ENCODE data around the gene PPP2R2D. TPM values are rescaled to one million over a fixed set of nuclear protein-coding genes. Genes with fewer than 3 reads are reported as not detected.
"Not testable (repeated sequence)": the region's sequence is repeated elsewhere in the genome, so short reads cannot be mapped to it uniquely, and the experiment has no call there.

Gene PPP2R2D
- total RNA-seq, 4 donors from 2014 or later, result 39.2 to 79.0 (median 52.9) TPM

- in situ Hi-C loops (cut with MboI; ENCODE audit: low pct_ligation_motif_present in 1 of 4, low pct_unique_long_range_greater_than_20kb in 1 of 4, low sequenced_read_pairs in 3 of 4), result no loop called here
- peak overlapping the region; percentile 30 to 70 (median 59) for H3K27ac ChIP-seq
- no peaks in the 10 kb centered on the region for H3K36me3 ChIP-seq
- peak overlapping the region in 3 of 4 donors; percentile 56 to 81 (median 78) for H3K4me3 ChIP-seq
- H3K27me3 ChIP-seq, result peaks cover 38% of the 10 kb centered on the region
- TF ChIP-seq EP300 (IDR thresholded peaks at IDR 0.05; ENCODE audit: low read depth), result no peak
- TF ChIP-seq POLR2AphosphoS5 (IDR thresholded peaks at IDR 0.05), result no peak
- TF ChIP-seq, protein P1, sequence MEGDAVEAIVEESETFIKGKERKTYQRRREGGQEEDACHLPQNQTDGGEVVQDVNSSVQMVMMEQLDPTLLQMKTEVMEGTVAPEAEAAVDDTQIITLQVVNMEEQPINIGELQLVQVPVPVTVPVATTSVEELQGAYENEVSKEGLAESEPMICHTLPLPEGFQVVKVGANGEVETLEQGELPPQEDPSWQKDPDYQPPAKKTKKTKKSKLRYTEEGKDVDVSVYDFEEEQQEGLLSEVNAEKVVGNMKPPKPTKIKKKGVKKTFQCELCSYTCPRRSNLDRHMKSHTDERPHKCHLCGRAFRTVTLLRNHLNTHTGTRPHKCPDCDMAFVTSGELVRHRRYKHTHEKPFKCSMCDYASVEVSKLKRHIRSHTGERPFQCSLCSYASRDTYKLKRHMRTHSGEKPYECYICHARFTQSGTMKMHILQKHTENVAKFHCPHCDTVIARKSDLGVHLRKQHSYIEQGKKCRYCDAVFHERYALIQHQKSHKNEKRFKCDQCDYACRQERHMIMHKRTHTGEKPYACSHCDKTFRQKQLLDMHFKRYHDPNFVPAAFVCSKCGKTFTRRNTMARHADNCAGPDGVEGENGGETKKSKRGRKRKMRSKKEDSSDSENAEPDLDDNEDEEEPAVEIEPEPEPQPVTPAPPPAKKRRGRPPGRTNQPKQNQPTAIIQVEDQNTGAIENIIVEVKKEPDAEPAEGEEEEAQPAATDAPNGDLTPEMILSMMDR (IDR thresholded peaks at IDR 0.05), result no peak
- no peak for TF ChIP-seq POLR2A (IDR thresholded peaks at IDR 0.05)
- H3K9me3 ChIP-seq, result no peaks in the 10 kb centered on the region
- intact Hi-C loops (cut with DNase I; ENCODE audit: low total_unique reads), result no loop called here
- 81 to 100% methylated on average over 1 to 18 of the region's 21 CpGs for WGBS, 2 donors (ENCODE audit: low coverage in 1 of 2)
- H3K4me1 ChIP-seq, result peaks cover 4 to 26% (median 18%) of the 10 kb centered on the region in 4 donors
- DNase-seq, result no peak
Measured at GRCh38 chr10:131982796-131983195, 82.0 kb downstream of the PPP2R2D start.

DNA sequence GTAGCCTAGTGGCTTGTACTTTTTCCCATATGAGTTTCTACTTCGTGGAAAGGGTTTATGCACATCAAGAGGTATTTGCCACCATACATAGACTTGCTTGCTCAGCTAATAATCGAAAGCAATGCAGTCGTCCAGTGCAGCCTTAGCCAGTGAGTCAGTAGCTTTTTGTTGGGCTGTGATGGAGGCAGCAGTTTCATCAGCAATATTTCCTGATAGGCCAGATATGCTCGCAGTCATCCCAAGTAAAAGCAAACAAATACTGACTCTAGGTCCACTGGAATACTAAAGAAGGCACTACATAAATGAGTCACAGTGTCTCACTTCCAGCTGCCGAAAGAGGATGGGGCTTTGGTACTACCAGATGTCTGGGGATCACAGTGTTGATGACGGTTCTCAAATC lies 83.0 kb downstream of the PPP2R2D start:
- in situ Hi-C loops (cut with MboI; ENCODE audit: low pct_ligation_motif_present in 1 of 4, low pct_unique_long_range_greater_than_20kb in 1 of 4, low sequenced_read_pairs in 3 of 4), result no loop called here
- TF ChIP-seq EP300 (IDR thresholded peaks at IDR 0.05; ENCODE audit: low read depth), result no peak
- no peak for TF ChIP-seq POLR2AphosphoS5 (IDR thresholded peaks at IDR 0.05)
- TF ChIP-seq, protein P1 (IDR thresholded peaks at IDR 0.05), result no peak
- no peak for TF ChIP-seq POLR2A (IDR thresholded peaks at IDR 0.05)

GRCh38 chr10:131986851-131987250 lies 86.0 kb downstream of the PPP2R2D start:
- intact Hi-C loops (cut with DNase I; ENCODE audit: low total_unique reads); H3K9me3 ChIP-seq; in situ Hi-C loops (cut with MboI; ENCODE audit: low pct_ligation_motif_present in 1 of 4, low pct_unique_long_range_greater_than_20kb in 1 of 4, low sequenced_read_pairs in 3 of 4); H3K36me3 ChIP-seq; H3K27ac ChIP-seq; DNase-seq; H3K4me1 ChIP-seq; H3K4me3 ChIP-seq: not testable (repeated sequence)
- WGBS, 2 donors (ENCODE audit: low coverage in 1 of 2), result 95 to 100% methylated on average over 4 to 7 of the region's 7 CpGs
- H3K27me3 ChIP-seq, result peaks cover 14% of the 10 kb centered on the region

More for the DNA sequence above, 83.0 kb downstream of the PPP2R2D start:
- H3K4me1 ChIP-seq, result peaks cover 4 to 26% (median 18%) of the 10 kb centered on the region in 4 donors
- DNase-seq, result no peak
- no peak overlapping the region for H3K27ac ChIP-seq
- no peaks in the 10 kb centered on the region for H3K36me3 ChIP-seq
- H3K9me3 ChIP-seq, result no peaks in the 10 kb centered on the region
- WGBS, 2 donors (ENCODE audit: low coverage in 1 of 2), result 56 to 80% methylated on average over 3 to 6 of the region's 6 CpGs
- no peak overlapping the region for H3K4me3 ChIP-seq
- intact Hi-C loops (cut with DNase I; ENCODE audit: low total_unique reads), result no loop called here
- H3K27me3 ChIP-seq, result peaks cover 38% of the 10 kb centered on the region

DNA sequence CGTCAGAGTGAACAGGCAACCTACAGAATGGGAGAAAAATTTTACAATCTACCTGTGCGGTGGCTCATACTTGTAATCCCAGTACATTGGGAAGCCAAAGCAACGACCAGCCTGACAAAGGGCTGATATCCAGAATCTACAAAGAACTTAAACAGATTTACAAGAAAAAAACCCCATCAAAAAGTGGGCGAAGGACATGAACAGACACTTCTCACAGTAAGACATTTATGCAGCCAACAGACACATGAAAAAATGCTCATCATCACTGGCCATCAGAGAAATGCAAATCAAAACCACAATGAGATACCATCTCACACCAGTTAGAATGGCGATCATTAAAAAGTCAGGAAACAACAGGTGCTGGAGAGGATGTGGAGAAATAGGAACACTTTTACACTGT lies 86.5 kb downstream of the PPP2R2D start:
- intact Hi-C loops (cut with DNase I; ENCODE audit: low total_unique reads); H3K4me3 ChIP-seq; H3K9me3 ChIP-seq; in situ Hi-C loops (cut with MboI; ENCODE audit: low pct_ligation_motif_present in 1 of 4, low pct_unique_long_range_greater_than_20kb in 1 of 4, low sequenced_read_pairs in 3 of 4); H3K36me3 ChIP-seq; H3K4me1 ChIP-seq; DNase-seq; H3K27ac ChIP-seq: not testable (repeated sequence)
- 88 to 100% methylated on average over 2 to 4 of the region's 5 CpGs for WGBS, 2 donors (ENCODE audit: low coverage in 1 of 2)
- peaks cover 12% of the 10 kb centered on the region for H3K27me3 ChIP-seq

DNA sequence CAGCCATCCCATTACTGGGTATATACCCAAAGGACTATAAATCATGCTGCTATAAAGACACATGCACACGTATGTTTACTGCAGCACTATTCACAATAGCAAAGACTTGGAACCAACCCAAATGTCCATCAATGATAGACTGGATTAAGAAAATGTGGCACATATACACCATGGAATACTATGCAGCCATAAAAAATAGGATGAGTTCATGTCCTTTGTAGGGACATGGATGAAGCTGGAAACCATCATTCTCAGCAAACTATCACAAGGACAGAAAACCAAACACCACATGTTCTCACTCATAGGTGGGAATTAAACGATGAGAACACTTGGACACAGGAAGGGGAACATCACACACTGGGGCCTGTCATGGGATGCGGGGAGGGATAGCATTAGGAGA lies 87.0 kb downstream of the PPP2R2D start:
- H3K4me1 ChIP-seq; in situ Hi-C loops (cut with MboI; ENCODE audit: low pct_ligation_motif_present in 1 of 4, low pct_unique_long_range_greater_than_20kb in 1 of 4, low sequenced_read_pairs in 3 of 4); H3K9me3 ChIP-seq; H3K27ac ChIP-seq; H3K27me3 ChIP-seq; H3K4me3 ChIP-seq; DNase-seq; H3K36me3 ChIP-seq; intact Hi-C loops (cut with DNase I; ENCODE audit: low total_unique reads): not testable (repeated sequence)
- WGBS, 2 donors (ENCODE audit: low coverage in 1 of 2), result 80 to 90% methylated on average over 1 to 3 of the region's 3 CpGs

DNA sequence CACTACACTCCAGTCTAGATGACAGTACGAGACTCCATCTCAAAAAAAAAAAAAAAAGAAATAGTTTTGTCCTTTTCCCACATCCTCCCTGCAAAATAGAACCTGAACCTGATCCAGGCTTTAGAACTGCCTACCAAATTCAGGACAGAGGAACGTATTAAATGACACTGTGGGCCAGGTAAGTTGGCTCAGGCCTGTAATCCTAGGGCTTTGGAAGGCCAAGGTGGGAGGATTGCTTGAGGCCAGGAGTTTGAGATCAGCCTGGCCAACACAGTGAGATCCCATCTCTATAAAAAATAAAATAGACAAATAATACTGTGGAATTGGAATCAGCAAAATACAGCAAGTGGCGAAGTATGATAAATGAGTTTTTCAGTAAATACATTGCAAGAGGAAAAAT lies 90.9 kb downstream of the PPP2R2D start:
- Histone ChIP-seq H3K9me3 (no peaks in the 10 kb centered on the region), H3K27ac (no peak overlapping the region), H3K27me3 (no peaks in the 10 kb centered on the region), H3K36me3 (no peaks in the 10 kb centered on the region), H3K4me3 (no peak overlapping the region), H3K4me1 (peaks cover 0 to 5% (median 2%) of the 10 kb centered on the region in 4 donors)
- WGBS, 2 donors (ENCODE audit: low coverage in 1 of 2), result 84 to 100% methylated on average over 2 to 3 of the region's 3 CpGs
- DNase-seq, result no peak
- no peak for TF ChIP-seq POLR2AphosphoS5 (IDR thresholded peaks at IDR 0.05)
- TF ChIP-seq POLR2A (IDR thresholded peaks at IDR 0.05), result no peak
- no peak for TF ChIP-seq EP300 (IDR thresholded peaks at IDR 0.05; ENCODE audit: low read depth)
- TF ChIP-seq, protein P1 (IDR thresholded peaks at IDR 0.05), result no peak
- intact Hi-C loops (cut with DNase I; ENCODE audit: low total_unique reads), result no loop called here
- in situ Hi-C loops (cut with MboI; ENCODE audit: low pct_ligation_motif_present in 1 of 4, low pct_unique_long_range_greater_than_20kb in 1 of 4, low sequenced_read_pairs in 3 of 4), result no loop called here

All from transverse colon (tissue), 4 donors.